IPS-NIHi7 (cell line): ENCODE data around the gene FBXL20.
"Not testable (repeated sequence)": the region's sequence is repeated elsewhere in the genome, so short reads cannot be mapped to it uniquely, and the experiment has no call there.

Experiments used
- DNase-seq: peaks from one replicate; pipeline ENCODE4 v3.0.0; 2012; ENCODE audit warnings: mixed read lengths; ENCODE audit errors: extremely low spot score

Gene FBXL20

DNA sequence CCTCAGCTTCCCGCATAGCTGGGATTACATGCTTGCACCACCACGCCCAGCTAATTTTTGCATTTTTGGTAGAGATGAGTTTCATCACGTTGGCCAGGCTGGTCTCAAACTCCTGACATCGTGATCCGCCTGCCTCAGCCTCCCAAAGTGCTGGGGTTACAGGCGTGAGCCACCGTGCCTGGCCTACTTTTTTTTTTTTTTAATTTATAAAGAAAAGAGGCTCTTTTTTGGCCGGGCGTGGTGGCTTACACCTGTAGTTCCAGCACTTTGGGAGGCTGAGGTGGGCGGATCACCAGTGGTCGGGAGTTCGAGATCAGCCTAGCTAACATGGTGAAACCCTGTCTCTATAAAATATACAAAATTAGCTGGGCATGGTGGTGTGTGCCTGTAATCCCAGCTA, 151.3 kb downstream of the FBXL20 start:
- not testable (repeated sequence) for DNase-seq

- no peak for DNase-seq
Observed at GRCh38 chr17:39246274-39246673, 155.2 kb downstream of the FBXL20 start.

DNA sequence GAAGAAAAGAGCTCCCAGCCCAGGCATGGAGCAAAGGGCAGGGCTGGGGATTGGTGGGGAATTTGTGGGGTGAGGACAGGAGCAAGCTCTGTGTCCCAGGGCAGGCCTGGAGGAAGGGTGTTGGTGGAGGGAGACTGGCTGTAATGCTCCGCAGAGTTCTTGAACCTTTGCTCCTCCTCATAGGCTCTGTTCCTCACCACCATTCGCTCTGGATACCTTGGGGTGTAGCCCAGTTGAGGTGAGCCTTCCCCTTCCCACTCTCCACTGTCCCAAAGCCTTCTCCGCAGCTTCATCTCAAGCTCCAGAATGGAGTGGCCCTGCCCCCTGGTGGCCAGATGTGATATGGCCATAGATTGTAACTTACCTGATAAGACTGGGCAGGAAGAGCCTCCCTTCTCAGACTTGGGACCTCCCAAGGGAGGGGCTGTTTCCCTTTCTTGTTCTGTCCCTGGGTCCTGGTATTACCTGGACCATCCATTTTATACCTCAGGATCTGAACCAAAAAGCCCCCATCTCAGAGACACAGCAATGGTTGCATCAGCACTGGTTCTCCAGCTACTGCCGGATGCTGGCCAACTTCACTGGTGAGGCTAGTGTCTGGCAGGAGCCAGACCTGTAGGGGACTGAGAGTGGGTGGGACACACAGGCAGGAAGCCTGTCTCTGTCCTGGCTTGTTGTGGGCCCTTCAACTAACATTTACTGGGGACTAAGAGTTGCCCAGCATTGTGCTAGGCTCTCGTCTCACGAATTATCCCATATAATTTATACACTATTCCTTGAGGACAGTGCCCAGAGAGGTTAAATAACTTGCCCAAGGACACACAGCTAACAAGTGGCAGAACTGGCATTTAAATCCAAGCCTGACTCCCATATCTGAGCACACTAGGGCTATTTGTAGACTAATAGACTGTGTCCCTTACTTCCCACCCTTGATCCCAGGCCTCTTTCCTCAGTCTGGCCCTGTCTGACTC, 156.5 kb downstream of the FBXL20 start:
- peak; percentile 88 for DNase-seq

DNA sequence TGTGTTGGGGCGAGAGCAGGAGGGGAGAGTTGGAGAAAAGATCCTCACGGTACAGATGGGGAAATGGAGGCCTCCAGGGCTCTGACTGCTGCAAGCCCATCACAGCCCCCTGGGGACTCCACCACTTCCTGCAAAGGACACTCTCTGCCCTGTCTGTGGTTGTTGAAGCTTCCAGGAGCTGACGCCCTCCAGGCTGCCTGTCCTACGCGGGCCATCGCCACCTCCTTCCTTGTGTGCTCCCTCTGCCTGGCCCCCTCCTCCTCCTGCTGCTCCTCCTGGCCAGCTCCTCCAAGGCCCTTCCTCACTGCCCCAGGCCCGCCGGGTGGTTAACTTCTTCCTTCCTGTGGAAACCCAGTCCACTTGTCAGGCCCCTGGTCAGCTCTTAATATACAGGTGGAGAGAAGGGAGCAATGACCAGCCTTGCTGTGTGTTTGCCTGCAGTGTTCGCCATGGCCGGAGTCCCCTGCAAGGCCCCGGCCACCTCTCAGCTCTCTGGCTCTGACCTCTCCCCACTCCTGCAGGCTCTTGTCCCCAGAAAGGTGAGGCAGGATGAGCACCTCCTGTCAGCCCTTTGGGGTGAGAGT, 157.3 kb downstream of the FBXL20 start:
- no peak for DNase-seq

GRCh38 chr17:39243155-39243554, 158.3 kb downstream of the FBXL20 start:
- no peak for DNase-seq

DNA sequence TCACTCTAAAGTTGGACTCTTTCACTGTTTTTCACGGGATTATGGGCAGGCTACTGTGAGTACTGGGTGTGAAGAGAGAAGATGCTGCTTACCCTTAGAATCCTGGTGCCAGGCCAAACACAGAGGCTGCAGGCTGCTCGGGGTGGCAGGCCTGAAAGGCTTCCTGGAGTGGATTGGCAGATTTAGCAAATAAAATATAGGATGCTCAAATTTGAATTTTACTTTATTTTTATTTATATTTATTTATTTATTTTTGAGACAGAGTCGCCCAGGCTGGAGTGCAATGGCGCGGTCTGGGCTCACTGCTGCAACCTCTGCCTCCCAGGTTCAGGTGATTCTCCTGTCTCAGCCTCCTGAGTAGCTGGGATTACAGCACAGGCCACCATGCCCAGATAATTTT, 160.8 kb downstream of the FBXL20 start:
- DNase-seq: no peak

- peak; percentile 88 for DNase-seq
Observed at GRCh38 chr17:39239640-39240314, 161.6 kb downstream of the FBXL20 start.

DNA sequence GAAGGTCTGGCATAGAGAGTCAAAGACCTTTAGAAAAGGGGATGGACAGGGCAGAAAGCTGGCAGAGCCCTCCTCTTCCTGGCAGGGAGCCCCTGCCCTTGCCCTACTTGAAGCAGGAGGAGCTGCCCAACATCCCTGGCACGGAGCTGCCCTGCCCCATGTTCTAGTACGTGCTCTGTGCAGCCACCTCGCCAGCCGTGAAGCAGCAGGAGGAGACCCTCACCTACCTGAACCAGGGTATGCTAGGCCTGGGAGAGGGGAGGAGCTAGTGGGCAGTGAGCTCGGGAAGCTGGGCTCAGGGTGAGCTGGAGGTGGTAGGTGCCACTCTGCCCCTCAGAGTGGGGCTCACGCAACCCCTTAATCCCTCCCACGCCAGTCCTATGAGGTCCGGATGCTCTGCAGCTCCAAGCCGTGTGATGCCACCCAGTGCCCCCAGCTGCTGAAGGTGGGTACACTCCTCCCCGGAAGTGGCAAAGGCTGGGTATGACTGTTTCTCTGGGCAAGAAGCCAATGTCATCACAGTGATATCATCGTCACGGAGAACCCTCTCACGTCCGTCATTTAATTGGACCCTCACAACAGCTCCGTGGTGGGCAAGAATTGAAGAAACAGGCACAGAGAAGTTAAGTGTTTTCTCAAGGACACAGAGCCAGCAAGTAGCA, 163.0 kb downstream of the FBXL20 start:
- DNase-seq: no peak

DNA sequence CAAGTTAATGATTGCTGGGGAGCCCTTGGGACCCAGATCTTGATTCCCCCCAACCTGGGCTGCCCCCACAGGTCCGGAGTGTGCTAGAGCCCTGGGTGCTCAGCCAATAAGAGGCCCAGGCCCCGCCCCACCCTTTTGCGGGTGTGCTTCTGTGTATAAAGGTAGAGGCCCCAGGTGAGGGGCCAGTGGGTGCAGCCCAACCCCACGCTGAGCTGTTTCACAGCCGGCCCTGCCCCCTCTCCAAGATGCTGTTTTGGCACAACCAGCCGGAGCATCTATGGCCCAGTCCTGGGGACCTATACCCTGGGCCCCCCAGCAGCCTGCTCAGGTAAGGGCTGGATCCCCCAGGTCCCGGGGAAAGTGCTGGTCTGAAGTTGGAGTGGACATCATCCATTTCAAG, 163.8 kb downstream of the FBXL20 start:
- DNase-seq: no peak

DNA sequence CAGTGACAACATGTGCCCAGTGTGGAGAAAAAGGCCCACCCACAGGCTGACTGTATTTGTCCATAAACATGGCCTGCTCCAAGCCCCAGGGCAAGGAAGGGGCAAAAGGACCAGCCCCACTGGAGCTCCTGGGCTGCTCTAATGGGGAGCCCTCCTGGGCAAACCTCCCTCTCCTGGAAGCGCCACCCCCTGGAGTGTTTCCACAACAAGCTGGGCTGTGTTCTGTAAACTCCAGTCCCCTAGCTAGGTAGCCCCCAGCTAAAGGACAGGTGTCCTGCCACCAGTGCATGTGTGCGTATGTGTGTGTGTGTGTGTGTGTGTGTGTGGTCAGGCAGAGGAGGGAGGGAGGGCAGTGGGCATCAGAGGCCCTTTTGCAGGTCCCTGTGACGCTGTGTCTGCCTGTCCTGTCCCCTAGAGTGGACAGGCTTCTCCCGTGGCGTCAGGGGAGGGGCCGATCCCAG, 164.4 kb downstream of the FBXL20 start:
- peak; percentile 5 for DNase-seq

DNA sequence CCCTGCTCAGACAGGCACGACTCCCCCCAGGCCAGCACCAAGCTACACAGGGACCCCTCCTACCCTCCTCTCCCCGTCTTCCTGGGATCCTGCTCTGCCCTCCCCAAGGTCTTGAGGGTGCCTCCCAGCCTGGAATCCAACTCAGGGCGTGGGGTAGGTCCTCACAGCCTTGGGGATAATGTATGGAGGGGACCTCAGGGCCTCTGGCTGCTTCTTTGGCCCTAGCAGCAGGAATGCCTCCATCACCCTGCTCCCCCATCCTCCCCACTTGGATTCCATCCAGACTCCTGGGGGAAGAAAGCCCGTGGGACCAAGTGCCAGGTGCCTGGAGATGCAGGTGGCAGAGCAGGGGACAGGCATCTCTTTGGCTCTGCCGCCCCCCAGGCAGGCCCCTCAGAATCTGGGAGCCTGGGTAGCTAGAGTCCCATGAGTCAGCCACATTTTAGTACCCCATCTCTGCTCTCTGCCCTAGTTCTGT, 164.9 kb downstream of the FBXL20 start:
- no peak for DNase-seq

- peak; percentile 93 for DNase-seq
Observed at GRCh38 chr17:39235555-39236449, 165.6 kb downstream of the FBXL20 start.

GRCh38 chr17:39231591-39232551, 169.6 kb downstream of the FBXL20 start:
- peak; percentile 86 for DNase-seq

GRCh38 chr17:39231091-39231561, 170.3 kb downstream of the FBXL20 start:
- no peak for DNase-seq

- no peak for DNase-seq
Observed at GRCh38 chr17:39230361-39230760, 171.1 kb downstream of the FBXL20 start.

DNA sequence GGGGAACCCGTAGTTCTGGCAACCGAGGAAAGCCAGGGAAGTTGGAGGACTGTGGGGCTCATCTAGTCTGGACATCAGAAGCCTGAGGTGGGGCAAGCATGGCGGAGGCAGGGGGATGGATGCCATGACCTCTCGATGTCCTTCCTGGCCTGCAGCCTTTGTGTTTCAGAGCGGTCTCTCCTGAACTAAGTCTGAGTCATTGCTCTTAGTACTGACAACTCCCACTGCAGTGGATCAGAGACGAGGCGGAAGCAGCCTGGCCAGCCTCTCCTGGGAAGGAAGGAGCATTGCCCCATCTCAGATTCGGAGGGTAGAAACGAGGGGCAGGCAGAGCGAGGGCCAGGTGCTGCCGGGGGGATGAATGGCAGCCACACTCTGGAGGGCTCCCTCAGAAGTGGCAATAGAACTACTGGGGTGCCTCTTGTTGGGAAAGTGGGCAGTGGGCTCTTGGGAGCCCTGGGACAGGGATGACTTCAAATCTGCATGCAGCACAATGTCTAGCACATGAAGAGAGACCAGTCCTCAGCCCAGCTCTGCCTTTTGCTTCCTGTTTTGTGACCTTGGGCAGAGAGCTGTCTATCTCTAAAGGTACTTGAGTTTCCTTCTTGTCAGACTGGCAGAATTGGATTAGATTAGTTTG, 172.0 kb downstream of the FBXL20 start:
- DNase-seq: no peak

DNA sequence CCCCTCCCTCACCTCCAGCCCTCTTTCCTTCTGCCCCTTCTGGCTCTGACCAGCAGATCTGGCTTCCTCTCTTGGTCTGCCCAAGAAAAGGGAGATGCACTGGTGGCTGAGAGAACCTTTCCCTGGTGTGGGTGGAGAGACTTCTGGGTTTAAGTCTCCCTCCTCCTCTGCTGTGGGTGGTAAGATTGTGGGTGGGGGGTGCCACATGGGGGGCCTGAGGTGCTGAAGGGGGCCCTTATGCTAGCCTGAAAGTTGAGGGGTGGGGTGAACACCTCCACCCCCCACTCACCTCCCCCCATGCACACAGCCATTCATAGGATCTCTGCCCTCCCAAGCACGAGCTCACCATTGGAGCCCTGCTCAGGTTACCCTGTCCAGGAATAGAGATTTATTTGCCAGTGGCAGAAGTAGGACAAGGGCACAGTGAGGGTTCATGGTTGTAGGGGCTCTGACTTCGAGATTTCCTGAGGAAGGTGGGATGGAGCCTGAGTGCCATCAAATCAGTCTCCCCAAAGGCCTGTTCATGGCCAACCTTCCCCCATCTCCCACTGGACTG, 174.0 kb downstream of the FBXL20 start:
- DNase-seq: no peak

DNA sequence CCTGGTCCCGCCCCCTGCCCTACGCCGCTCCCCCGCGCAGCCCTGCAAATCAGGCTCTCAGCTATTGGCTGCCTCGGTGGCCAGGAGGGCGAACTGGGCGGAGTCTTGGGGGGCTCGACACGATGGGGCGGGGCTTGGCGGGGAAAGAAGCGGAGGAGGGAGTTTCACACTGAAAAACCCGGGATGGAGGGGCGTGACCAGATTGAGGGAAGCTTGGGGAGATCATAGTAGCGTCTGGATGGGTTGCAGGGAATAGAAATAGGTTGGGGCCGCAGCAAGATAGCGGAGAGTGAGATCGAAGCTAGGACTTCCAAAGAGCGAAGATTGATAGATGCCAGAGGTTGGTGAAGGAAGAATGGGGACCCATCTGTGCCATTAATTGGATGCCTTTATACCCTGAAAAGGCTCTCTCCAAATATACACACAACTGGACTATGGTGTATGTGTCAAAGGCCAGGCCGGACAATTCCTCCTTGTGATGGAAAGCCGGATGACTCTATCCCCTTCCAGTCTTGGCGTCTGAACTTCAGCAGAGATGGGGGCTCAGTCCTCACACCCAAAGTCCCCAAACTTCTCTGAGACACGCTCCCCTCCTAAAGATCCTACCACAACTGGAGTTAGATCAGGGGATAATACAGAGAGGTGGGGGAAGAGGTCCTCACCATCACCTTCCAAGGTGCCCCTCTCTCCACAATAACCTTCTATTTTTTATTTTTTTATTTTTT, 175.3 kb downstream of the FBXL20 start:
- peak; percentile 100 for DNase-seq
